HG02763 (cell line): ENCODE results near the gene STATH.
"Not testable (repeated sequence)": the region's sequence is repeated elsewhere in the genome, so short reads cannot be mapped to it uniquely, and the experiment has no call there.

Source experiments
- ATAC-seq: cut with Tn5 transposase; IDR thresholded peaks from one replicate; pipeline ENCODE4 v1.9.1; 2021; ENCODE audit warnings: mild to moderate bottlenecking, moderate library complexity; ENCODE audit not compliant: unreplicated experiment

STATH gene

GRCh38 chr4:69995526-69996016 is at the start of gene STATH:
TSS of gene STATH (plus strand) at chr4:69995966. CDS start at chr4:69998438, 2,472 bp downstream.
- ATAC-seq, result no peak

GRCh38 chr4:69951602-69952001 is 44.2 kb upstream of the STATH start:
- ATAC-seq, result no peak

GRCh38 chr4:69957209-69957608 is 38.6 kb upstream of the STATH start:
- no peak for ATAC-seq

- ATAC-seq, result no peak
Observed at GRCh38 chr4:69965628-69966027, 30.1 kb upstream of the STATH start, which contains the start of gene CSN2. TSS of gene CSN2 (minus strand) at chr4:69965728. CDS start at chr4:69960995, 4,733 bp downstream.

- no peak for ATAC-seq
Observed at GRCh38 chr4:69970071-69970470, 25.7 kb upstream of the STATH start.

- ATAC-seq, result no peak
Observed at GRCh38 chr4:69974631-69975030, 21.1 kb upstream of the STATH start.

- no peak for ATAC-seq
Observed at GRCh38 chr4:69977582-69977981, 18.2 kb upstream of the STATH start.

GRCh38 chr4:69984030-69984443 is 11.7 kb upstream of the STATH start:
- ATAC-seq, result no peak

GRCh38 chr4:69986663-69987062 is 9.1 kb upstream of the STATH start:
- ATAC-seq, result no peak

- no peak for ATAC-seq
Observed at GRCh38 chr4:69991016-69991415, 4.8 kb upstream of the STATH start.

- ATAC-seq, result no peak
Observed at GRCh38 chr4:69994782-69995181, 984 bp upstream of the STATH start.

- ATAC-seq, result no peak
Observed at GRCh38 chr4:69999420-69999819, 3.7 kb downstream of the STATH start.

- no peak for ATAC-seq
Observed at GRCh38 chr4:70000711-70001110, 4.9 kb downstream of the STATH start.

GRCh38 chr4:70002507-70002906 is 6.7 kb downstream of the STATH start:
- ATAC-seq, result no peak

GRCh38 chr4:70008771-70009170 is 13.0 kb downstream of the STATH start:
- ATAC-seq, result no peak

GRCh38 chr4:70019006-70019405 is 23.2 kb downstream of the STATH start:
- ATAC-seq, result not testable (repeated sequence)

- no peak for ATAC-seq
Observed at GRCh38 chr4:70023218-70023617, 27.5 kb downstream of the STATH start.

- no peak for ATAC-seq
Observed at GRCh38 chr4:70027011-70027410, 31.2 kb downstream of the STATH start.

GRCh38 chr4:70028159-70028558 is 32.4 kb downstream of the STATH start, which contains the start of gene HTN3:
TSS of gene HTN3 (plus strand) at chr4:70028459. CDS start at chr4:70030741, 2,282 bp downstream.
- ATAC-seq, result not testable (repeated sequence)

- not testable (repeated sequence) for ATAC-seq
Observed at GRCh38 chr4:70037559-70037958, 41.8 kb downstream of the STATH start.

GRCh38 chr4:70039928-70040327 is 44.2 kb downstream of the STATH start:
- not testable (repeated sequence) for ATAC-seq

- ATAC-seq, result no peak
Observed at GRCh38 chr4:70041652-70042286, 46.0 kb downstream of the STATH start.

GRCh38 chr4:70050138-70050537 is 54.4 kb downstream of the STATH start, which contains the start of gene HTN1:
TSS of gene HTN1 (plus strand) at chr4:70050438. CDS start at chr4:70053077, 2,639 bp downstream.
- ATAC-seq, result not testable (repeated sequence)
